Astrocyte (in vitro differentiated cells and primary cell): ENCODE measurements around the gene UGT1A8. TPM values are rescaled to one million over a fixed set of nuclear protein-coding genes. Genes with fewer than 3 reads are reported as not detected.

Experiments
- DNase-seq: peaks from one replicate; pipeline ENCODE4 v3.0.0-alpha.2; 2010; ENCODE audit warnings: low read depth
- FAIRE-seq: peaks from 2 replicates; lab custom pipeline; 2011; peaks lifted over from hg19 to GRCh38; lab: Jason Lieb, UNC
- H2AFZ ChIP-seq: 2 replicates; pipeline ENCODE4 v1.6.0; 2012; ENCODE audit warnings: low read depth, low read length, inconsistent platforms
- H3K27ac ChIP-seq: 2 replicates; pipeline ENCODE4 v1.5.1; 2011; ENCODE audit warnings: low read depth, low read length, inconsistent platforms
- H3K27me3 ChIP-seq: 2 replicates; pipeline ENCODE4 v1.6.0; 2011; ENCODE audit warnings: low read length, inconsistent platforms; ENCODE audit not compliant: insufficient read depth
- H3K36me3 ChIP-seq: 2 replicates; pipeline ENCODE4 v1.5.1; 2011; ENCODE audit warnings: low read length, inconsistent platforms; ENCODE audit not compliant: insufficient read depth
- H3K4me1 ChIP-seq: 2 replicates; pipeline ENCODE4 v1.5.1; 2011; ENCODE audit warnings: low read length, inconsistent platforms; ENCODE audit not compliant: insufficient read depth
- H3K4me2 ChIP-seq: 2 replicates; pipeline ENCODE4 v1.6.0; 2012; ENCODE audit warnings: low read length, inconsistent platforms
- H3K4me3 ChIP-seq: 2 replicates; pipeline ENCODE4 v1.5.1; 2011; ENCODE audit warnings: low read depth, mild to moderate bottlenecking, low read length, inconsistent platforms; ENCODE audit not compliant: insufficient read depth
- H3K79me2 ChIP-seq: 2 replicates; pipeline ENCODE4 v1.6.0; 2012; ENCODE audit warnings: mild to moderate bottlenecking, low read length, inconsistent platforms; ENCODE audit not compliant: insufficient read depth
- H3K9ac ChIP-seq: 2 replicates; pipeline ENCODE4 v1.6.0; 2012; ENCODE audit warnings: mild to moderate bottlenecking, low read length, inconsistent platforms
- H3K9me3 ChIP-seq: 2 replicates; pipeline ENCODE4 v1.5.1; 2012; ENCODE audit warnings: low read depth, mild to moderate bottlenecking, low read length, inconsistent platforms; ENCODE audit not compliant: insufficient read depth
- H4K20me1 ChIP-seq: 2 replicates; pipeline ENCODE4 v1.6.0; 2012; ENCODE audit warnings: low read length, inconsistent platforms; ENCODE audit not compliant: insufficient read depth
- H3K27ac Mint-ChIP-seq: one replicate; pipeline ENCODE4 v1.8.0; 2021; ENCODE audit warnings: mild to moderate bottlenecking, mixed read lengths; ENCODE audit not compliant: unreplicated experiment
- H3K27me3 Mint-ChIP-seq: one replicate; pipeline ENCODE4 v1.8.0; 2021; ENCODE audit warnings: low read depth, mixed read lengths; ENCODE audit not compliant: unreplicated experiment
- H3K36me3 Mint-ChIP-seq: one replicate; pipeline ENCODE4 v1.8.0; 2021; ENCODE audit warnings: low read depth, mixed read lengths; ENCODE audit not compliant: unreplicated experiment
- H3K4me1 Mint-ChIP-seq: one replicate; pipeline ENCODE4 v1.8.0; 2021; ENCODE audit warnings: low read depth, mixed read lengths; ENCODE audit not compliant: unreplicated experiment
- H3K4me3 Mint-ChIP-seq: one replicate; pipeline ENCODE4 v1.8.0; 2021; ENCODE audit warnings: mild to moderate bottlenecking, moderate library complexity, mixed read lengths; ENCODE audit not compliant: unreplicated experiment
- H3K9me3 Mint-ChIP-seq: one replicate; pipeline ENCODE4 v1.8.0; 2021; ENCODE audit warnings: mild to moderate bottlenecking, mixed read lengths; ENCODE audit not compliant: unreplicated experiment
- CTCF ChIP-seq: IDR thresholded peaks from 2 replicates; pipeline ENCODE4 v1.5.1; 2011; ENCODE audit warnings: low read depth, mild to moderate bottlenecking, inconsistent platforms, low read length, moderate library complexity; ENCODE audit not compliant: insufficient read depth
- EZH2 ChIP-seq: IDR thresholded peaks from 2 replicates; pipeline ENCODE4 v1.6.1; 2012; ENCODE audit warnings: mild to moderate bottlenecking, low read length, inconsistent platforms; ENCODE audit not compliant: insufficient read depth
- total RNA-seq: library from RNA; stranded (reverse); gene quantifications from 2 replicates; pipeline ENCODE4 v1.2.1, GENCODE V29; 2021

The UGT1A8 gene
- total RNA-seq, 1 donor from 2014 or later: not detected

GRCh38 chr2:233674314-233674713 lies 56.9 kb downstream of the UGT1A8 start:
- H3K9me3 Mint-ChIP-seq: peaks cover 2% of the 10 kb centered on the region
- FAIRE-seq: no peak
- no peaks in the 10 kb centered on the region for H3K4me1 Mint-ChIP-seq
- no peaks in the 10 kb centered on the region for H3K79me2 ChIP-seq
- no peaks in the 10 kb centered on the region for H4K20me1 ChIP-seq
- H3K4me2 ChIP-seq: no peak overlapping the region
- H3K9ac ChIP-seq: no peak overlapping the region
- H2AFZ ChIP-seq: no peak overlapping the region
- H3K27me3 ChIP-seq: no peaks in the 10 kb centered on the region
- H3K27ac Mint-ChIP-seq: no peak overlapping the region
- no peaks in the 10 kb centered on the region for H3K36me3 ChIP-seq
- peaks cover 2% of the 10 kb centered on the region for H3K36me3 Mint-ChIP-seq
- H3K4me1 ChIP-seq: peaks cover 4% of the 10 kb centered on the region
- DNase-seq: no peak
- peaks cover 17% of the 10 kb centered on the region for H3K27me3 Mint-ChIP-seq
- H3K9me3 ChIP-seq: no peaks in the 10 kb centered on the region
- no peak overlapping the region for H3K27ac ChIP-seq
- no peak overlapping the region for H3K4me3 Mint-ChIP-seq
- no peak overlapping the region for H3K4me3 ChIP-seq
- TF ChIP-seq CTCF (no peak), EZH2 (no peak)

GRCh38 chr2:233674995-233675394 lies 57.6 kb downstream of the UGT1A8 start:
- no peak overlapping the region for H3K9ac ChIP-seq
- H3K79me2 ChIP-seq: no peaks in the 10 kb centered on the region
- TF ChIP-seq EZH2: no peak
- TF ChIP-seq CTCF: no peak
- no peak for DNase-seq
- no peaks in the 10 kb centered on the region for H3K27me3 ChIP-seq
- H3K4me1 ChIP-seq: peaks cover 4% of the 10 kb centered on the region
- Mint-ChIP-seq H3K27ac (no peak overlapping the region), H3K27me3 (peaks cover 17% of the 10 kb centered on the region), H3K4me1 (no peaks in the 10 kb centered on the region), H3K9me3 (peaks cover 1% of the 10 kb centered on the region), H3K4me3 (no peak overlapping the region), H3K36me3 (peaks cover 2% of the 10 kb centered on the region)
- no peak for FAIRE-seq
- H4K20me1 ChIP-seq: no peaks in the 10 kb centered on the region
- no peak overlapping the region for H3K27ac ChIP-seq
- H2AFZ ChIP-seq: no peak overlapping the region
- no peak overlapping the region for H3K4me3 ChIP-seq
- H3K36me3 ChIP-seq: no peaks in the 10 kb centered on the region
- H3K4me2 ChIP-seq: no peak overlapping the region
- H3K9me3 ChIP-seq: no peaks in the 10 kb centered on the region

- H3K27me3 Mint-ChIP-seq: peaks cover 11% of the 10 kb centered on the region
- TF ChIP-seq CTCF: no peak
- no peak for TF ChIP-seq EZH2
- no peaks in the 10 kb centered on the region for H4K20me1 ChIP-seq
- H3K4me1 ChIP-seq: peaks cover 4% of the 10 kb centered on the region
- no peaks in the 10 kb centered on the region for H3K79me2 ChIP-seq
- H3K4me2 ChIP-seq: no peak overlapping the region
- H3K9me3 Mint-ChIP-seq: no peaks in the 10 kb centered on the region
- peak overlapping the region; percentile 66 for H3K27ac ChIP-seq
- H2AFZ ChIP-seq: peak overlapping the region; percentile 13
- peaks cover under 1% of the 10 kb centered on the region for H3K36me3 Mint-ChIP-seq
- peak overlapping the region; percentile 12 for H3K9ac ChIP-seq
- no peak overlapping the region for H3K4me3 ChIP-seq
- no peak overlapping the region for H3K27ac Mint-ChIP-seq
- FAIRE-seq (no peak), DNase-seq (no peak)
- H3K4me3 Mint-ChIP-seq: no peak overlapping the region
- no peaks in the 10 kb centered on the region for H3K9me3 ChIP-seq
- no peaks in the 10 kb centered on the region for H3K36me3 ChIP-seq
- H3K4me1 Mint-ChIP-seq: no peaks in the 10 kb centered on the region
- H3K27me3 ChIP-seq: no peaks in the 10 kb centered on the region
These were observed 58.6 kb downstream of the UGT1A8 start for GRCh38 chr2:233676046-233676445.
